A172 (cell line): ENCODE data around the gene BRS3. TPM values are rescaled to one million over a fixed set of nuclear protein-coding genes. Genes with fewer than 3 reads are reported as not detected.
"Not testable (repeated sequence)": the region's sequence is repeated elsewhere in the genome, so short reads cannot be mapped to it uniquely, and the experiment has no call there.

Experiments
- DNase-seq: peaks from one replicate; pipeline ENCODE4 v3.0.0-alpha.2; 2015; ENCODE audit warnings: low spot score
- total RNA-seq: library from RNA; depleted of rRNA; stranded (reverse); fragments of >200 nt; shearing (Covaris generic); gene quantifications from 2 replicates; pipeline ENCODE4 v1.2.3, GENCODE V29; 2014; rRNA removed

Gene BRS3
- total RNA-seq = not detected in 2 replicates

DNA sequence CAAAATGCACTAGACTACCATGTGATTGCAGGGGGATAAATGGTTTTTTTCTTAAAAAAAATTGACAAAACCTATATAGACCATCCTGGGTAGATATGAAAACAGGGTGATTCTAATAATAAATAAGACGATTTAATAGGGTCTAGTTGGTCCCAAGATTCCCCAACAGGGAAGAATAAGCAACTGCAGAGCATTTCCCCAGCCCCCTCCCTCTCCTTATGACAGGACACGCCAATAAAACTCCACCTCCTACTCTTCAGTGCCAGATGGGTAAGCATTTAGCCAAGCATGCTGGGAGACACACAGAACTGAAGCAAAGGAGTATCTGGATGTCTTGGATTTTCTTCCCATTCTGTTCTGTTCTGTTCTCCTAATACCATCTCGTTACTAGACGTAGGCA is at the start of gene BRS3:
Gene BRS3 (plus strand): TSS at position 301 of the 400 bp plus-strand sequence. CDS start 168 bp downstream, outside the sequence.
- DNase-seq = no peak

DNA sequence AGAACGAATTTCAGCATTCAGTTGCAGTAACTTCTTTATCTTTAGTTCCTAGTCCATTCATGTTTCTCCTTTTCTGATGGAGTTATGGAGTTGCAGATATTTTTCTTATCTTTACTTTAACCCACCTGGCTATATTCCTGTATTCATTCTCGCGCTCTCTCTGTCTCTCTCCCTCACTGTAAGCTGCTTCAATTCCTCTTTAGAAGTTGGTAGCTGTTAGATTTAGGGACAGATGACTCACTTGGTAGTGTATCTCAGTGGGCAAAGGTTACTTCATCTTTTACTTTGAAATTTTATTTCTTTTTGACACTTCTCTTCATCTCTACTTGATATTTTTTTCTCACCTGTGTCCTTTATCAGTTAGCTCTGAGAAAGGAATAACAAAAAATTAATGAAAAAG is 49.6 kb upstream of the BRS3 start:
- DNase-seq = no peak

DNA sequence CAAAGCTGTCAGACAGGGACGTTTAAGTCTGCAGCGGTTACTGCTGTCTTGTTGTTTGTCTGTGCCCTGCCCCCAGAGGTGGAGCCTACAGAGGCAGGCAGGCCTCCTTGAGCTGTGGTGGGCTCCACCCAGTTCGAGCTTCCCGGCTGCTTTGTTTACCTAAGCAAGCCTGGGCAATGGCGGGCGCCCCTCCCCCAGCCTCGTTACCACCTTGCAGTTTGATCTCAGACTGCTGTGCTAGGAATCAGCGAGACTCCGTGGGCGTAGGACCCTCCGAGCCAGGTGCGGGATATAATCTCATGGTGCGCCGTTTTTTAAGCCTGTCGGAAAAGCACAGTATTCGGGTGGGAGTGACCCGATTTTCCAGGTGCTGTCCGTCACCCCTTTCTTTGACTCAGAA is 42.1 kb upstream of the BRS3 start:
- not testable (repeated sequence) for DNase-seq

DNA sequence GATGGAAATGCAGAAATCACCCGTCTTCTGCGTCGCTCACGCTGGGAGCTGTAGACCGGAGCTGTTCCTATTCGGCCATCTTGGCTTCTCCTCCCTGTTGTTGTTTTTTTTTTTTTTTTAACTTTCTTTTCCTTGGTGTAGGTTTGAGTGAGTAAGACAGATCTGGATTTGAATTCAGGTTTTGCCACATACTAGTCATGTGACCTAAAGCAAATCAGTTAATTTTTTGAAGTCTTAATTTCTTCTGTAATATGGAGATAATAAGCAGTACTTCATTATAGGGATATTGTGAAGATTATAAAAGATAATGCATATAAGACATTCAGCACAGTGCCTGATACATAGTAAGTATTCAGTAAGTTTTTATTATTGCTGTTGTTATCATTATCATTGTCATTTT is 41.5 kb upstream of the BRS3 start:
- DNase-seq = no peak

DNA sequence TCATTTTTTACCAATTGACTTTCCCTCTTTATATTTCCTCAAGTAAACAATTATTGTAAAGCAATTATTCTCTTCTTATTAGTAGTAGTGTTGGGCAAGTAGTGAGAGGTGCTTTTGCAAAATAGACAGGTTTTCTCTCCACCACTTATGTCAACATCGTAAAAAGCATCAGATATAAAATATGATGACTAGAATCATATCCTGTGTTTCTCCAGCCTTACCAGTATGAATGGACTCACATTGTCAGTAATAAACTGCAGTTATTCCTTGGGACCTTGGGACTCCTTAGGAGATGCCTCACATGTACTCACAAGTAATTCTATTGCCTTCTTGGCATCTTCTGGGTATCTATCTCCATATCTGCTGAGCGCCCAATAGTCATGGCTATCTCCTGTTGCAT is 40.4 kb upstream of the BRS3 start:
- no peak for DNase-seq

DNA sequence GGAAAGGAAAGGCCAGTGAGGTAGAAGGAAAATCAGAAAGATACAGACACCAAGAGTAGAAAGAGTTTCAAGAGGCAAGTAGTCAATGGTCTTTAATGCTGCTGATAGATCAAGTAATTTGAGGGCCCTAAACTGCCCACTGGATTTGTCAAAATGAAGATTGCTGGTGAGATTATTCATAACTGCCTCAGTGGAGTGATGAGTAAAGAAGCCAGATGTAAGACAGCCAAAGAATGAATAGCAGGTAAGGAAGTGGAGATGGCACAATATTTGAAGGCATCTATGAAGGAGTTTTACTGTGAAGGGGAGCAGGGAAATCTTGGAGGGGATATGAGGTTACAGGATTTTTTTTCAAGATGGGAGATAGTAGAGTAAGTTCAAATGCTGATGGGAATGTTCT is 39.8 kb upstream of the BRS3 start:
- no peak for DNase-seq

DNA sequence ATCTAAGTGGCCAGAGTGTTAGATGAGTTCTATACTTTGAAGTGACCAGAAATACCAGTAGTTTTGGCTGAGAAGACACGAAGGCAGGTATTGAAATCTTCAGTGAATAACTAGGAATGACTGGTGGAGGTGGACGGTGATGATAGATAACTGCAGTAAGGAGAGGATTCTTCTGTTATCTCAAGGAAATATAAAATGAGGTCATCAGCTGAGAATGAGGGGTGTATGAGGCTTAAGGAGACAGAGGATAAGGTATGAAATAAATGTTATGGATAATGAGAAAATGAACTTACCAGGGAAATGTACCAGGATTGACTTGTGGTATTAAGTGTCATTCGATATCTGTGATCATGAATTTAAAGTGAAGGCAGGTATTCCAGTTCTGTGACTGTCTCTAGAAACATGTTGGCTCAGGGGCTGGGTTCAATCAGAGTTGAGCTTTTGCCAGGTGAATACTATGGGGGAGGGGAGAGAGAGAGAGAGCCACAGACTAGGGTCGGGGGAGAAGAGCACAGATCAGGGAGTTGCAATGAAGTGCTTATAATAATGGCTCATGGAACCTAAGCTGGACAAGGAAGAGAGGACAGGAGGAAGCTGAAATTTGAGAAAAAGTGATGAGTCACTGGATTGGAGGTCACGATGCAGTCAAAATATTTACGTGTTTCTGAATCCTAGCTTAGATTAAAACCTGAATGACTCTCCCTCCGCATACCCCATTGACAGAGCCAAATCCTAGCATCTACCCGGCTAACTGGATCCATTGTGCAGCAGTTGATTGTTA is 37.5 kb upstream of the BRS3 start:
- DNase-seq = no peak

DNA sequence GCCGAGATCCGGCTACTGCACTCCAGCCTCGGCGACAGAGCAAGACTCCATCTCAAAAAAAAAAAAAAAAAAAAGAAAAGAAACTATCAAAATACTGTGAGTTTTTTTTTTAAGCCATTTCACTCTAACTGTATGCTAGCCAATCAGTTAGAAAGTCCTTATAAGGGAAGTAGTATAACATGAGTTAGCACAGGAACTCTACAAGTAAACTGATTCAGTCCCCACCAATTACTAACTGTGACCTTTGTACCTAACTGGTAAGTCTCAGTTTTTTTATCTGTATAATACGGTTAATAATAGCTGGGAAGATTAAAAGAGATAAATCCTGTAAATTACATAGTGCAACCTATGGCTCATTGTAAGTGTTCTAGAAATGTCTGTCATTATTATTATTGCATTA is 35.1 kb upstream of the BRS3 start:
- DNase-seq = no peak

DNA sequence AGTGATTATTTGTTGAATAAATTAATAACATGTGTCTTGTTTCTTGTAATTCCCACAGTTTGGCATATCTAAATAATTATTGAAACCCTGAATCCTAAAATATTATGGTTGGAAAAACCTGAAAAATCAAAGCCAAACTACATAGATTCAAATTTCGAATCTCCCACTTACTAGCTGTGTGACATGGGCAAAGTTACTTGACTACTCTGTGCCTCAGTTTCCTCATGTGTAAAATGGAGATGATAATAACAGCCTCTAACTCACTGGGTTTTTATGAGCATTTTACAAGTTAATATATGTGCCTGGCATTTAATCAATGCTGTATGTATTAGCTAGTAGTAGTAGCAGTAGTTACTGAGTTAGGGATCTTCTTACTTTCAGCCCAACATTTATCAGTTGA is 34.6 kb upstream of the BRS3 start:
- DNase-seq = no peak

DNA sequence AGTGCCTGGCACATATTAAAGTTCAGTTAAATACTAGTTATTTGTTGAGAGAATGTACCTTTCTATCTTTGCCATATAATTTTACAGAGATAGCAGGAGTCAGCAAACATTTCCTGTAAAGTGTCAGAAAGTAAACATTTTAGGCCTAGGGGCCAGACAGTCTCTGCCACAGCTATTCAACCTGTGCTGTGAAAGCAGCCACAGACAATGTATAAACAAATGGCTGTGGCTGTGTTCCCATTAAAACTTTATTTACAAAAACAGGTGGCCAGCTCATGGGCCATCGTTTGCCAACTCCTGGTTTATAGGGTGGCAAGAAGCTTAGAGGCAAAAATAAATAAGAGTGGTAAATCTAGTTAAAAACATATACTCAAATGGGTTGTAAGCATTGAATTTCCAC is 34.0 kb upstream of the BRS3 start:
- DNase-seq = no peak

DNA sequence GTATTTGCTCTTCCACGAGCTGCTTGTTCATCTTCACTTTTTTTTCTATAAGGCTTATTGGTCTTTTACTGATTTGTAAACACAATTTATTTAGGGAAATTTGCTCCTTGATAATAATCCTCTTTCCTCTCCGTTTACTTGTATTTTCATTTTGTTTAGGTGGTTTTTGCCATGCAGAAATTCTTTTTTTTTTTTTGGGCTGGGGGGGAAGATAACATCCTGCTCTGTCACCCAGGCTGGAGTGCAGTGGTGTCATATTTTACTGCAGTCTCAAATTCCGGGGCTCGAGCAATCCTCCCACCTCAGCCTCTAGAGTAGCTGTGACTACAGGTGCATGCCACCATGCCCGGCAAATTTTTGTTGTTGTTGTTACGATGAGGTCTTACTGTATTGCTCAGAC is 31.6 kb upstream of the BRS3 start:
- no peak for DNase-seq

DNA sequence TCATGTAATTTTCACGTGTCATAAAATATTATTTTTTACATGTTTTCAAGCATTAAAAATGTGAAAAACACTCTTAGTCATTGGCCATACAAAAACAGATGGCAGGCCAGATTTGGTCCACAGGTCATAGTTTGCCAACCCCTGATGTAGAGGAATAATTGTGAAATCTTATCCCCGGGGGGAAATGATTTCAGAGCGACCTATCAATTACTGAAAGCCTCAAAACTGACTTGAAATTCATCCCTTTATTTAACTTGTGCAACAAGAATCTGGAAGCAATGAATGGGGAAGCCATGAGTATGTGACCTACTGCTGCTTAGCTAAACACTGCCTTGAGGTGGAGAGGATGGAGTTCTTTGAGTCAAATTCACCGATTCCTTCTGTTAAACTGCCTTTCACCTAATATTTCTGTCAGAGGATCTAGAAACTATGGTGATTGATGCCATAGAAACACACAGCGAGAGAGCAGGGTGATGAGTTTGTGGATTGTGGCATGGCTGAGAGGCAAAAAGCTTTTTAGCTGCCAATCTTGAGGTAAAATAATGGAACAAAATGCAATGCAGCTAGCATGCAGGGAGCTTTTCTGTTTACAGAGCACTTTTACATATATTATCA is 30.3 kb upstream of the BRS3 start:
- no peak for DNase-seq

DNA sequence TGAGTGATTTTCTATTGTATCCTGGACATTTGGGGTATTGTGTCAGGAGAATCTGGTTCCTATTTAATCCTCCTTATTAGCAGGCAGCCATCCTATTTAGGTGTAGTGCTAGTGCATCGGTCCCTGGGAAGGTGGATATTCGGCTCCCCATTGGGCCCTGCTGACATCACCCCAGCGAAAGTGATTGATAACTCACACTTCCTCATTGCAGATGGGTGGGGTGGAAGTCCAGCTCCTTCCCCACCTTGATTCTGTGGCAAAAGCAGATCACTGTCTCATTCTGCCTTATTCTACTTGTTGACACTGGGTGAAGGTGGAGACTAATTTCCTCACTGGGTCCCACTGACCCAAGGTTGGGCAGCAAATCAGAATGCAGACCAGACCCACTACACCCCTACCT is 23.2 kb upstream of the BRS3 start:
- no peak for DNase-seq

DNA sequence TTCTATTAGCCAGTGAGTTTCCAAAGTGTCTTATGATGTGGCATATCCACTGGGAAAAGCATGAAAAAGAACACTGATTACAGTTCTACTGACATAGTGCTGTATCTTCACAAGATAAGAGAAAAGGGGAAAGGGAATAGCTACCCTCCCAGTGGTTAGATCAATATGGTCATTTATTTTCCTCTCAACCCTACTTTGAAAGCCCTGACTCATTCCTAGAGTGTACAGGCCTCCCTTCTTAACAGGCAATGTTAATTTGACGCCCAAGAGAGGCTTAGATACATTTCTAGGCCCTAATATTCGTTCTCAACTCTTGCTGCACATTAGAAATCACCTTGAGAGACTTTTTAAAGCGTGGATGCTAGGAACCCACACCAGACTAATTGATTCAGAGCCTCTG is 20.4 kb upstream of the BRS3 start:
- no peak for DNase-seq

DNA sequence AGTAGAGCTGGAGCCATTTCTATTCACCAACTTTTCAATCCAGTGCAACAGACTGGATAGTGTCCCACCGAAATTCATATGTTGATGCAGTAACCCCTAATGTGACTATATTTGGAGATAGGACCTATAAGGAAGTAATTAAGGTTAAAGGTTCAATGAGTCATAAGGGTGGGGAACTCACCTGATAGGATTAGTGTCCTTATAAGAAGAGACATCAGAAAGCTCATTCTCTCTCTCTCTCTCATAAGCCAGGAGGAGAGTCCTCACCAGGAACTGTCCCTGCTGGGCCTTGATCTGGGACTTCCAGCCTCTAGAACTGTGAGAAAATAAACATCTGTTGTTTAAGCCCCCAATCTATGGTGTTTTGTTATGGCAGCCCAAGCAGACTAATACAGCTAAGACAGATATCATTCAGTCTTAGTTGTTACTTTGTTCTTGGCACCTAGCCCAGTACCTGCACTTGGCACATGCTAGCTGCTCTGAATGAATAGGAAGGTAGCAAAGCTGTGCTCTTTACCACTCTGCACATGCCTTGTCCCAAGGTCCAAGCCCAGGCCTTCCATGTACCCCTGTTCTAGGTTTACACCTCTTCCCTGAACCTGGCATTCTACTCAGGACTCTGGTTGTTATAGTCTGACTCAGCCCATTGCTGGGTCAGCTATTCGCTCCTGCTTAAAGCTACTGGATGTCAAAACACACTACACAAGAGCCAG is 19.2 kb upstream of the BRS3 start:
- DNase-seq = no peak

DNA sequence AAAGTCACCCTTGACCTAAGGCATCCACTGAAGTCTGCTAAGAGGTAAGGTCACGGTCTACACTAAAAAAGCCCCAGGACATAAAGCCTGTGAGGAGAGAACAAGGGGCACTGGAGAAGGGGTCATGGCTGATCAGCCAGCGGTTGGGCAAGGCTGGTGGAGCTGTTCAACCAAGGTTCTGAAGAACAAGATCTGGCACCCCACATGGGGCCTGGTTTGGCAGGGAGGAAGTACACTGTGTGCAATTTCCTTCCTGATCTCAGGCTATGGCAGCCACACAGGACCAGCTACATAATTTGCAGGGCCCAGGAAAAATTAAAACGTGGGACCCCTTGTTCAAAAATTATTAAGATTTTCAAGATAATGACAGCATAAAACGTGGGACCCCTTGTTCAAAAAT is 14.1 kb upstream of the BRS3 start:
- DNase-seq = no peak

DNA sequence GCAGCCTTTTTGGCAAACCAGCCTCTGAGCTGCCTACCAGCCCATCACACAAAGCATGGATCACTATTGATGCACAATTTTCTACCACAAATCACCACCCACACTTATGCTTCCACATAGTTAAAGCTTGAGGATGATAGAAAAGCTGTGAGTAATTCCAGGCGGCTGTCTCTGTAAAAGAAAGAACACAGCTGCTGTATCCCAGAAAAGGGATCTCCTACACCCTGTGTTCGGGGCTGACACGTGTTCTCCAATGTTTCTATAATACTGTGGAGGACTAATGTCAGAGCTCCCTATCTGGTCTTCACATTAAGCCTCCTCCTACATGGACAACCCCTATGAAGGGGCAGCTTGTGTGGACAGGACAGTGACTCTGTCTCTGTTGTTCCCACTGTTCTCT is 12.5 kb upstream of the BRS3 start:
- no peak for DNase-seq

DNA sequence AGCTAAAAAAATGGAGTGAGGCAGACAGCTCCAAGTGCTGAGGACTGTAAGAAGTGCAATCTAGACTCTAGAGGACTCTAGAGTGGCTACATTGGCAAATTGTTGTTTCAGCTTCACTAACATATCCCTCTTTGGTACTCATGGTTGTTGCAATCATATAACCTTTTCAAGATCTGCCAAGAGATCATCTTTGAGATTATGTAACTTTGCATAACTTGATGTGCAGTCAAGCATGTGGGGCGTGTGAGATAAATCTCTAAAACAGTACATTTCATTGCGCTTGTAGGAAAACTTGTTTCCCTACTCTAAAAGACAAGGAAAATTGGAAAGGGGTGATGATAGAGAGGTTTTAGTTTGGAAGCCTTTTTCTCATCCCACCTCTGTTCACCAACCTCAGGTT is 11.2 kb upstream of the BRS3 start:
- DNase-seq = no peak

DNA sequence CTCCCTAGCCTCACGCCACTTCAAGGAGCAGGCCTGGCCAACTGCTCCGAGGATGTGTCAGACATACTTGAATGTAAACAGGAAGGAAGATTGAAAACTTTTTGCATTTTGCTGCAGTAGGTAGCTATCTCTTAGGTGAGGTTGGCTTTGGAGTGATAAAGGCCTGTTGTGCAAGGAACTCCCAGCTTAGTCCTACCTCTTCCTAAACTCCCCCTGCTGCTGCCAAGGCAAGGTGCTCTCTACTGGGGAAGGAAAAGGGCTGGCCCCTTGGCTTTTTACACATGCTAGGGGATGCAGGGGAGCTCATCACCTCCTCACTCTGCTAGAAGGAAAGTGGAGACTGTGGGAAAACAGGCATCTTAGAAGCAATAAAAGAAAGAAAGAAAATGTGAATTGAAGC is 10.7 kb upstream of the BRS3 start:
- no peak for DNase-seq

DNA sequence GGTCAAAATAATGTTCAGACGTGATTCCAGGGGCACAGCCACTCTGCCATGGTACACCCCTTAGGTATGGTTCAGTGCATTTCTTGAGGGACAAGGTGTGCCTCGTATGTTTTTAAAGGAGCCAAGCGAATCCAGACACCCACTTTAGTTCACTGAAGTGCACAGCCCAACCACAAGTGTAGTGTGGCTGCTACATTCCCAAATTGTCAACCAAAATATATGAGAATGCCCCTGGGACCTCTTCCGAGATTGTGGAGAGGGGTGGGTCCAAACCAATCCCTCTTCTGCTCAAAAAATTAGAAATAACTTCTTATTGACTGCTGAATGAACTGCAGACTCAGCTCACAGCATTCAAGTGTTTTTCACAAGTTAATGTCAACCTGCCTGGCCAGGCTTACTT is 7.4 kb upstream of the BRS3 start:
- DNase-seq = no peak

DNA sequence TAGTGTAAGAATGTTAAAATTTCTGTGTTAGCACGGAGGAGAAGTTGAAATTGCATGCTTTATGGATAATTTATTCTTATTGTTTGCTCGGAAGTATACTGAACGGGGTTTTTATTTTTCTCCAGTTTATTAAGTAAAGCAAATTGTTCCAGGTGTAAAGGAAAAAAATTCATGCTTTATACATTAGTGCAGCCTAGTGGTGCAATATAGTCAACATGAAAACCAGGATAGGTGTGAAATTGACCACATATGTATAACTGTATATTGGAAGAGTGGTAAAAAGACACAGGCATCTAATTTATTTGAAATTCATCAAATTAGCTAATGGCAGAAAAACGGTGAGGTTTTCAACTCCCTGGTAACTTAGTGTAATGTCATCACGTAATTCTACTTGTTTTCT is 959 bp downstream of the BRS3 start:
- DNase-seq = no peak

DNA sequence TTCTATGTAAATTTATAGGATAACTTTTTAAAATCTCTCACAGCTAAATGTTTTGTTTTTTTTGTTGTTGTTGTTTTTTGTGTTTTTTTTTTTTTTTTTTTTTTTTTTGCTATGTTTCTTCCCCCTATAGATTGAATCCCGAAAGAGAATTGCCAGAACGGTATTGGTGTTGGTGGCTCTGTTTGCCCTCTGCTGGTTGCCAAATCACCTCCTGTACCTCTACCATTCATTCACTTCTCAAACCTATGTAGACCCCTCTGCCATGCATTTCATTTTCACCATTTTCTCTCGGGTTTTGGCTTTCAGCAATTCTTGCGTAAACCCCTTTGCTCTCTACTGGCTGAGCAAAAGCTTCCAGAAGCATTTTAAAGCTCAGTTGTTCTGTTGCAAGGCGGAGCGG is 4.1 kb downstream of the BRS3 start:
- no peak for DNase-seq

DNA sequence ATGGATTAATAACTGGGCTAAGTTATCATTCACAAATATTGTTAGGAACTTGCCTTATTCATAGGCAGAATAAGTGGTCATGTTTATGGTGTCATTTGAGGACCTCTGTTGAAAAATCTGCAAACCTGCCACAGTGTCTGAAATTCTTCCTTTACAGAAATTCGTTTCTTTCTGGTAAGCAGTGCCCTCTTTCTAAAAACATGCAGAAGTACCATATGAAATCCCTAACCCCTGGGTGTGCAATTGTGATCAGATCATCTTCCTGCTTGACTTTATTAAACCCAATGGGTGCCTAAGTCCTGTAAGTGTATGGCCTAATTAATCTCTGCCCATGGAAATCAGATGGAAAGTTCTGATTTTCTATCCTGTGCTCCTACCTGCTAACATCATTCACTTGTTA is 5.3 kb downstream of the BRS3 start:
- no peak for DNase-seq
